ENCODE data around the gene FKBP1A. TPM values are rescaled to one million over a fixed set of nuclear protein-coding genes. Genes with fewer than 3 reads are reported as not detected.

The FKBP1A gene
- total RNA-seq, 1 donor from 2014 or later: 155 TPM

DNA sequence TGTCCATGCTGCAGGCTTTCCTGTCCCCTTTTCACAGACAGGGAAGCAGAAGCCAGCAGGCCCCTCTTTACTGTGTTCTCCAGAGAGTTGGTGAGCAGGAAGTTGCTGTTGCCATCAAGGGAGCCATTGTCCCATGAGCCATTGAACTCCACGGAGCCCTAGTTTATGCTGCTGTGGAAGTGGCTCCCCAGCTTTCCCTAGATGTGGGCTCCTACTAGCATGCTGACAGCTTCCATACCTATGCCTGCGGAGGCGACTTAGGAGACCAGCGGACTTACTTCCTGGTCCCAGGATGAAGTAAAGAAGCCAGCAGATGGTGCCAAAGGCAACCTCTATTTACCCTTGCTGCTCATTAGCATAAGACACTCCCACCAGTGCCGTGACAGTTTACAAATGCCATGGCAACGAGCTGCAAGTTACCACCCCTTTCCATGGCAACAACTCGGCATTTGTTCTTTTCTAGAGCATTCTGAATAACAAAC is 30.8 kb upstream of the FKBP1A start:
- DNase-seq (ENCODE audit: low read depth): no peak

DNA sequence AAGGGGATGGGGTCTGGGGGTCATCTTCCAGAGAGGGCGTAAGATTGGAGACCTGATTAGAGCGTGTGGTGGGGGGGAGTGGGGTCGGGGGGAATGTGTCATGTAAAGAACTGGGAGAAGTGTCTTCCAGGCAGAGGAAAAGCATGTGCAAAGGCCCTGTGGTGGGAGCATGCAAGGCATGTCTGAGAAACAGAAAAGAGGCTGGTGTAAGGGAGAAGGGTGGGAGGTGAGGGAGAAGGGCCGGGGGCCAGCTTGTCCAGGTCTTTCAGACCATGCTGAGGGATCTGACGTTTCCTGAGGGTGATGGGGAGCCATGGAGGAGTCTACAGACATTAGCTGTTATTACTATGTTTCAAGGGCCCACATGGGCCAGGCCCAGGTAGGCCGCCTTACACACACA is 30.4 kb upstream of the FKBP1A start:
- DNase-seq (ENCODE audit: low read depth): no peak
- Histone ChIP-seq H3K4me3 (ENCODE audit: low read depth, low read length) (no peak overlapping the region), H3K36me3 (ENCODE audit: control insufficient read depth, insufficient read depth, low read length) (no peaks in the 10 kb centered on the region), H3K27me3 (ENCODE audit: control insufficient read depth, insufficient read depth, low read length) (no peaks in the 10 kb centered on the region)
- TF ChIP-seq, protein P1, sequence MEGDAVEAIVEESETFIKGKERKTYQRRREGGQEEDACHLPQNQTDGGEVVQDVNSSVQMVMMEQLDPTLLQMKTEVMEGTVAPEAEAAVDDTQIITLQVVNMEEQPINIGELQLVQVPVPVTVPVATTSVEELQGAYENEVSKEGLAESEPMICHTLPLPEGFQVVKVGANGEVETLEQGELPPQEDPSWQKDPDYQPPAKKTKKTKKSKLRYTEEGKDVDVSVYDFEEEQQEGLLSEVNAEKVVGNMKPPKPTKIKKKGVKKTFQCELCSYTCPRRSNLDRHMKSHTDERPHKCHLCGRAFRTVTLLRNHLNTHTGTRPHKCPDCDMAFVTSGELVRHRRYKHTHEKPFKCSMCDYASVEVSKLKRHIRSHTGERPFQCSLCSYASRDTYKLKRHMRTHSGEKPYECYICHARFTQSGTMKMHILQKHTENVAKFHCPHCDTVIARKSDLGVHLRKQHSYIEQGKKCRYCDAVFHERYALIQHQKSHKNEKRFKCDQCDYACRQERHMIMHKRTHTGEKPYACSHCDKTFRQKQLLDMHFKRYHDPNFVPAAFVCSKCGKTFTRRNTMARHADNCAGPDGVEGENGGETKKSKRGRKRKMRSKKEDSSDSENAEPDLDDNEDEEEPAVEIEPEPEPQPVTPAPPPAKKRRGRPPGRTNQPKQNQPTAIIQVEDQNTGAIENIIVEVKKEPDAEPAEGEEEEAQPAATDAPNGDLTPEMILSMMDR (IDR thresholded peaks at IDR 0.05; ENCODE audit: insufficient read depth, low read length, poor library complexity, severe bottlenecking): no peak

More for the DNA sequence above, 30.8 kb upstream of the FKBP1A start:
- TF ChIP-seq, protein P1 (IDR thresholded peaks at IDR 0.05; ENCODE audit: insufficient read depth, low read length, poor library complexity, severe bottlenecking): no peak
- H3K4me3 ChIP-seq (ENCODE audit: low read depth, low read length): no peak overlapping the region
- H3K36me3 ChIP-seq (ENCODE audit: control insufficient read depth, insufficient read depth, low read length): no peaks in the 10 kb centered on the region
- no peaks in the 10 kb centered on the region for H3K27me3 ChIP-seq (ENCODE audit: control insufficient read depth, insufficient read depth, low read length)

DNA sequence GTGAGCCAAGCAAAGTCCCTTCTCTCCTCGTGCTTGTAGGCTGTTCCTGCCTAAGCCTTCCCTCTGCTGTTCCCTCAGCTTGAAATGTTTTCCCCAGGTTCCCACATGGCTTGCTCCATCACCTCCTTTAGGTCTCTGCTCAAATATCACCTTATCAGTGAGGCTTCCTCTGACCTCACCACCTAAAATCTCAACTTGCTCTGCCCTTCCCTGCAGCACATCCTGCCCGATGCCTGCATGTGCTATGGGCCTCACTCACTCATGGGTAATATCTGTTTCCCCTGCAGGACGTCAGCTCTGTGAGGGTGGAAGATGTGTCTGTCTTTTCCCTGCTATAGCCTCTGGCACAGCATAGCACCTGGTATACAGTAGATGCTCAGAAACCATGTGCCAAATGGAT is 29.9 kb upstream of the FKBP1A start:
- TF ChIP-seq, protein P1 (IDR thresholded peaks at IDR 0.05; ENCODE audit: insufficient read depth, low read length, poor library complexity, severe bottlenecking): no peak
- H3K27me3 ChIP-seq (ENCODE audit: control insufficient read depth, insufficient read depth, low read length): no peaks in the 10 kb centered on the region
- DNase-seq (ENCODE audit: low read depth): no peak
- no peak overlapping the region for H3K4me3 ChIP-seq (ENCODE audit: low read depth, low read length)
- H3K36me3 ChIP-seq (ENCODE audit: control insufficient read depth, insufficient read depth, low read length): no peaks in the 10 kb centered on the region

DNA sequence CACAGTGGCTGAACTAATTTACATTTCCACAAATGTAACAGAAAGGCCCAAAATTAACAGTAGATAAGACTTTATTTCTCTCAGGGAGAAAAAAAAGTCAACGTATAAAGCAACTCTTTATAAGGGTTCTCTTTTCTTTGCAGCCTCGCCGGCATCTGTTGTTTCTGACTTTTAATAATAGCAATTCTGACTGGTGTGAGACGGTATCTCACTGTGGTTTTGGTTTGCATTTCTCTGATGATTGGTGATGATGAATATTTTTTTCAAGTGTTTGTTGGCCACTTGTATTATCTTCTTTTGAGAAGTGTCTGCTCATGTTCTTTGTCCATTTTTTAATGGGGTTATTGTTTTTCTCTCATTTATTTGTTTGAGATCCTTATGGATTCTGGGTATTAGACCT is 27.2 kb upstream of the FKBP1A start:
- TF ChIP-seq, protein P1 (IDR thresholded peaks at IDR 0.05; ENCODE audit: insufficient read depth, low read length, poor library complexity, severe bottlenecking): no peak
- no peak for DNase-seq (ENCODE audit: low read depth)
- no peak overlapping the region for H3K4me3 ChIP-seq (ENCODE audit: low read depth, low read length)
- H3K27me3 ChIP-seq (ENCODE audit: control insufficient read depth, insufficient read depth, low read length): no peaks in the 10 kb centered on the region
- no peaks in the 10 kb centered on the region for H3K36me3 ChIP-seq (ENCODE audit: control insufficient read depth, insufficient read depth, low read length)

DNA sequence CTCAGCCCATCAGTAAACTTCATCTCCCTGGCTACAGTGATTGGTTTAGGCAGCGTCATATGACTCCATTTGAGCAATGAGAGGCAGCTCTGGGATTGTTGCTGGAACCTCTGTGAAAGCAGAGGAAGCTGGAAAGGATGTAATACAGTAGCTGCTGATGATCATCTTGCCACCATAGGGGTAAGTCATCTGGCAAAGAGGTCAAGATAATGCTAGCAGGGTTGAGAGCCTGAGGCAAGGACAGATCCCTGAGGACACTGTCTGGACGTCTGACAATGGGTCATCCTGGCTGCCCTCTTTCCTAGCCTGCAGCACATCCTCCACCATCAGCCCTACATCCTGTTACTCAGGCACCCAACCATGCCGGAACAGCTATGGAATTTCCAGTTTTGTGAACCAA is 25.5 kb upstream of the FKBP1A start:
- Histone ChIP-seq H3K4me3 (ENCODE audit: low read depth, low read length) (no peak overlapping the region), H3K27me3 (ENCODE audit: control insufficient read depth, insufficient read depth, low read length) (no peaks in the 10 kb centered on the region), H3K36me3 (ENCODE audit: control insufficient read depth, insufficient read depth, low read length) (no peaks in the 10 kb centered on the region)
- no peak for DNase-seq (ENCODE audit: low read depth)
- TF ChIP-seq, protein P1 (IDR thresholded peaks at IDR 0.05; ENCODE audit: insufficient read depth, low read length, poor library complexity, severe bottlenecking): no peak

DNA sequence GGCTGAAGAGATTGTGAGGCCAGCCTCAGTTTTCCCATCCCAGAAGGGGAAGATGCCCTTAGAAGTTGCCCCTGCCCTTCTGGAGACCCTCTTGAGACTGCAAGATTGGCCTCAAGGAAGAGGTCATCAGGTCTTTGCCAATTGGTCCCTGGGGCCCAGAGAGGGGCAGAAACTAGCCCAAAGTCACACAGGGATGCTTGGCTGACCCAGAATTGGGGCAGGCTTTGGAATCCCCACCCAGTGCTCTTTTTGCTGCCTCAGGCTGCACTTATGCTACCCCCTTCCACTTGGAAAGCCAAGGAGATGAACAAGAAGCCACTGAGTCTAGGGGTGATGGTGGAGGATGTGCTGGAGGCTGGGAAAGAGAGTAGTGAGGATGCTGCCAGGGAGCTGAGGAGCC is 24.9 kb upstream of the FKBP1A start:
- no peak for DNase-seq (ENCODE audit: low read depth)
- TF ChIP-seq, protein P1 (IDR thresholded peaks at IDR 0.05; ENCODE audit: insufficient read depth, low read length, poor library complexity, severe bottlenecking): no peak
- no peak overlapping the region for H3K4me3 ChIP-seq (ENCODE audit: low read depth, low read length)

More for the DNA sequence above, 24.9 kb upstream of the FKBP1A start:
- H3K36me3 ChIP-seq (ENCODE audit: control insufficient read depth, insufficient read depth, low read length): no peaks in the 10 kb centered on the region
- H3K27me3 ChIP-seq (ENCODE audit: control insufficient read depth, insufficient read depth, low read length): no peaks in the 10 kb centered on the region
